DND-41 (cell line): Measurements from ENCODE around the gene SRSF12.
A peak's percentile ranks its signal among the peaks of the same experiment; 100 is the strongest.

Experiments
- ATAC-seq: fragments of 200-7000 bp; cut with Tn5 transposase; 3 replicates; pipeline ENCODE4 v1.9.1; 2021; ENCODE audit warnings: low read depth; ENCODE audit not compliant: insufficient read depth
- DNase-seq: peaks from one replicate; pipeline ENCODE4 v3.0.0-alpha.2; 2020
- H2AFZ ChIP-seq: 2 replicates; pipeline ENCODE4 v1.6.0; 2012; ENCODE audit warnings: low read depth, low read length
- H3K27ac ChIP-seq: 2 replicates; pipeline ENCODE4 v1.5.1; 2012; ENCODE audit warnings: low read length, inconsistent platforms
- H3K27me3 ChIP-seq: fragments of 200-600 bp; sonication (generic); 2 replicates; pipeline ENCODE4 v1.6.0; 2012; ENCODE audit warnings: low read length, mild to moderate bottlenecking, inconsistent platforms; ENCODE audit not compliant: insufficient read depth, poor library complexity
- H3K36me3 ChIP-seq: 2 replicates; pipeline ENCODE4 v1.5.1; 2012; ENCODE audit warnings: low read length, inconsistent platforms; ENCODE audit not compliant: insufficient read depth
- H3K4me1 ChIP-seq: 2 replicates; pipeline ENCODE4 v1.5.1; 2012; ENCODE audit warnings: mild to moderate bottlenecking, low read length; ENCODE audit not compliant: insufficient read depth
- H3K4me2 ChIP-seq: 2 replicates; pipeline ENCODE4 v1.6.0; 2012; ENCODE audit warnings: mild to moderate bottlenecking, moderate library complexity, low read length, inconsistent platforms; ENCODE audit not compliant: insufficient read depth
- H3K4me3 ChIP-seq, 2 experiments: fragments of 200-600 bp in 1 of 2; shearing (Covaris generic) in 1 of 2; 2 replicates each; pipeline ENCODE4 v1.5.1; 2012 to 2016; ENCODE audit warnings: inconsistent platforms in 2 of 2, low read length in 2 of 2, mild to moderate bottlenecking in 2 of 2, low read depth in 1 of 2, moderate library complexity in 1 of 2
- H3K79me2 ChIP-seq: 2 replicates; pipeline ENCODE4 v1.6.0; 2012; ENCODE audit warnings: low read length, inconsistent platforms; ENCODE audit not compliant: insufficient read depth
- H3K9ac ChIP-seq: 2 replicates; pipeline ENCODE4 v1.6.0; 2012; ENCODE audit warnings: low read depth, mild to moderate bottlenecking, inconsistent platforms, low read length, moderate library complexity
- H3K9me3 ChIP-seq: 2 replicates; pipeline ENCODE4 v1.5.1; 2012; ENCODE audit warnings: low read length, moderate library complexity, mild to moderate bottlenecking, inconsistent platforms; ENCODE audit not compliant: insufficient read depth, severe bottlenecking
- H4K20me1 ChIP-seq: 2 replicates; pipeline ENCODE4 v1.6.0; 2012; ENCODE audit warnings: low read length; ENCODE audit not compliant: insufficient read depth
- CTCF ChIP-seq: IDR thresholded peaks from 2 replicates; pipeline ENCODE4 v1.5.1; 2012; ENCODE audit warnings: borderline replicate concordance, low read length, moderate library complexity, mild to moderate bottlenecking; ENCODE audit not compliant: poor library complexity, severe bottlenecking; ENCODE audit errors: extremely low read depth
- EZH2 ChIP-seq: IDR thresholded peaks from 3 replicates; pipeline ENCODE4 v1.6.1; 2012; ENCODE audit warnings: borderline replicate concordance, low read depth, mild to moderate bottlenecking, moderate library complexity, low read length, inconsistent platforms; ENCODE audit not compliant: severe bottlenecking

Gene SRSF12

DNA sequence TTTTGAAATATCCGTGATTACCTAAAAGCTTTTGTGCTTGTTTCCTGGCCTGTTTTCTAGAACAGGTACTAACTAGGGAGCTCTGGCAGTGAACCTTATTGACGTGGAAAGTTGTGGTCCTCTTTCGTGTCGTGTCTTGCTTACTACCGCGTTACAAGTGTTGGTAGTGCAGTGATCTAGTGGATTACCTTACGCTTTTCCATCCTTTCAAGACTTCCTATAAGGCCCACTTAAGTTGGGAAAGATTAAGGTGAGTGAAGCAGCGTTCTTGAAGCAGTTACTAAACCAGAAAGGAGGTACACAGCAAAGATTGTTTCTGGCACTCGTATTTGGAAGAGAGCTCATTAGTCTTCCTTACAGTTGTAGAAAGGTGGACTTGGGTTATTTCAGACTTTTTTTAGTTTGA is 35.4 kb downstream of the SRSF12 start:
- ATAC-seq (no peak), DNase-seq (no peak)
- H4K20me1 ChIP-seq, result peaks cover 26% of the 10 kb centered on the region
- H3K4me1 ChIP-seq, result peaks cover 30% of the 10 kb centered on the region
- TF ChIP-seq EZH2 (no peak), CTCF (no peak)
- H3K4me2 ChIP-seq, result peak overlapping the region; percentile 85
- H3K4me3 ChIP-seq, result peak overlapping the region; percentile 97
- H2AFZ ChIP-seq, result no peak overlapping the region
- H3K27ac ChIP-seq, result peak overlapping the region; percentile 95
- H3K27me3 ChIP-seq, result no peaks in the 10 kb centered on the region
- peaks cover 41% of the 10 kb centered on the region for H3K36me3 ChIP-seq
- no peaks in the 10 kb centered on the region for H3K9me3 ChIP-seq
- peaks cover 40% of the 10 kb centered on the region for H3K79me2 ChIP-seq
- H3K9ac ChIP-seq, result peak overlapping the region; percentile 97

GRCh38 chr6:89081423-89082322 is 36.2 kb downstream of the SRSF12 start:
- Histone ChIP-seq H3K27me3 (no peaks in the 10 kb centered on the region), H3K4me2 (peak overlapping the region; percentile 85), H3K79me2 (peaks cover 40% of the 10 kb centered on the region), H2AFZ (peak overlapping the region; percentile 92), H3K9me3 (no peaks in the 10 kb centered on the region), H3K27ac (peak overlapping the region; percentile 96), H3K36me3 (peaks cover 41% of the 10 kb centered on the region), H3K4me3 (peak overlapping the region; percentile 97 to 98), H3K4me1 (peaks cover 30% of the 10 kb centered on the region), H3K9ac (peak overlapping the region; percentile 98), H4K20me1 (peaks cover 26% of the 10 kb centered on the region)
- ATAC-seq, result peak; percentile 63
- no peak for TF ChIP-seq CTCF
- no peak for TF ChIP-seq EZH2
- DNase-seq, result peak; percentile 97

DNA sequence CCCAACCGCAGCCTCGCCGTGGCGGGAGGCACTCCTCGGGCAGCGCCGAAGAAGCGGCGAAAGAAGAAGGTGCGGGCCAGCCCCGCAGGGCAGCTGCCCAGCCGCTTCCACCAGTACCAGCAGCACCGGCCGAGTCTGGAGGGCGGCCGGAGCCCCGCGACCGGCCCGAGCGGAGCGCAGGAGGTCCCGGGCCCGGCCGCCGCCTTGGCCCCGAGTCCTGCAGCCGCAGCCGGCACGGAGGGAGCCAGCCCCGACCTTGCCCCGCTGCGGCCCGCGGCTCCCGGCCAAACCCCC is 36.8 kb downstream of the SRSF12 start:
- H4K20me1 ChIP-seq, result peaks cover 26% of the 10 kb centered on the region
- TF ChIP-seq EZH2 (no peak), CTCF (no peak)
- DNase-seq (no peak), ATAC-seq (peak; percentile 15)
- H3K4me1 ChIP-seq, result peaks cover 30% of the 10 kb centered on the region
- no peaks in the 10 kb centered on the region for H3K27me3 ChIP-seq
- peaks cover 41% of the 10 kb centered on the region for H3K36me3 ChIP-seq
- peak overlapping the region; percentile 68 to 98 for H3K4me3 ChIP-seq
- peak overlapping the region; percentile 78 for H3K4me2 ChIP-seq
- no peaks in the 10 kb centered on the region for H3K9me3 ChIP-seq
- H2AFZ ChIP-seq, result peak overlapping the region; percentile 74
- H3K27ac ChIP-seq, result peak overlapping the region; percentile 96
- peak overlapping the region; percentile 98 for H3K9ac ChIP-seq
- peaks cover 40% of the 10 kb centered on the region for H3K79me2 ChIP-seq
